ENCODE measurements around the gene CCDC116. TPM values are rescaled to one million over a fixed set of nuclear protein-coding genes. Genes with fewer than 3 reads are reported as not detected.

CCDC116 gene
- total and polyA plus RNA-seq, 10 of the 15 experiments (the other 5 are each of a cell fraction or from before 2014, with no cell fraction given) = 0.04 to 0.18 (median 0.04) TPM; not detected in 6

- no peaks in the 10 kb centered on the region for H3K9me3 ChIP-seq (replicated peaks; ENCODE audit: control insufficient read depth, insufficient read depth, low read length)
- peaks cover 7% of the 10 kb centered on the region for H4K20me1 ChIP-seq (ENCODE audit: control insufficient read depth, insufficient read depth)
- RAD21 ChIA-PET (ENCODE audit: unreplicated experiment) = no interaction called here
- POLR2A ChIA-PET = no interaction called here
- intact Hi-C loops (cut with micrococcal nuclease; ENCODE audit: unreplicated experiment) = no loop called here
- no peak overlapping the region for H3K9ac ChIP-seq (ENCODE audit: control insufficient read depth, insufficient read depth, low read length)
- WGBS (ENCODE audit: insufficient coverage, insufficient replicate concordance, low lambda C conversion rate, missing lambda C conversion rate) = 86% methylated on average over 23 of the region's 23 CpGs
- no peak overlapping the region for H3K4me3 ChIP-seq
- no peak overlapping the region for H3K27ac ChIP-seq (ENCODE audit: control insufficient read depth, insufficient read depth)
- peaks cover 9 to 27% of the 10 kb centered on the region in 2 experiments; a peak in 3 of 4 replicates for H3K36me3 ChIP-seq (ENCODE audit: control insufficient read depth in 2 of 2, insufficient read depth in 2 of 2, low read length in 1 of 2)
- no peak for TF ChIP-seq SIN3A (IDR thresholded peaks at IDR 0.05; ENCODE audit: low read depth, low read length)
- no peak for TF ChIP-seq NRF1 (conservative IDR thresholded peaks at IDR 0.05; ENCODE audit: low read depth, low read length)
- peak; percentile 9; the same call in 1 of the 2 replicates for TF ChIP-seq POLR2A (IDR thresholded peaks at IDR 0.05; ENCODE audit: low read depth, low read length)
- TF ChIP-seq POU2F2 (IDR thresholded peaks at IDR 0.05; ENCODE audit: borderline replicate concordance, low read depth, low read length) = no peak
- no peak for TF ChIP-seq HDAC6 (IDR thresholded peaks at IDR 0.05; ENCODE audit: unreplicated experiment)
- no peak for TF ChIP-seq WRNIP1 (IDR thresholded peaks at IDR 0.05; ENCODE audit: borderline replicate concordance, low read depth, low read length)
- SMC1A ChIA-PET (ENCODE audit: uncharacterized antibody, unreplicated experiment) = interaction anchor here (0.7 kb wide), 1 partner anchor 24 kb away, joined by 3 read pairs; no protein-coding TSS in a partner anchor
- H3K4me2 ChIP-seq (ENCODE audit: control insufficient read depth, insufficient read depth) = no peak overlapping the region
- BruUV-seq (replicated peaks) = no TSS peak
- peaks cover 3% of the 10 kb centered on the region; the same call in 1 of the 2 replicates for H3K4me1 ChIP-seq (ENCODE audit: control insufficient read depth, insufficient read depth, low read length)
- no peak for DNase-seq (ENCODE audit: low read depth, low spot score)
- peaks cover 10% of the 10 kb centered on the region for H3K79me2 ChIP-seq (ENCODE audit: control insufficient read depth, insufficient read depth, low read length)
- CTCF ChIA-PET = interaction anchor here (1.0 to 2.4 kb wide), 3 partner anchors 8 to 23 kb away, joined by 3 to 9 read pairs (median 7); no protein-coding TSS in a partner anchor
- ATAC-seq = no peak
- H2AFZ ChIP-seq (ENCODE audit: control insufficient read depth, low read depth, low read length) = no peak overlapping the region
- FAIRE-seq = no peak
- in situ Hi-C loops (cut with MboI) = no loop called here
- H3K27me3 ChIP-seq (replicated peaks in 1 of 2; ENCODE audit: control insufficient read depth in 2 of 2, insufficient read depth in 2 of 2, low read length in 1 of 2) = no peaks in the 10 kb centered on the region
Measured at GRCh38 chr22:21622919-21623647, 9.5 kb upstream of the CCDC116 start.

- TF ChIP-seq SPI1 (IDR thresholded peaks at IDR 0.05; ENCODE audit: borderline replicate concordance, insufficient read depth, low read depth, low read length) (no peak), POLR2A (IDR thresholded peaks at IDR 0.05; ENCODE audit: low read depth, low read length) (peak; percentile 53; the same call in 1 of the 2 replicates)
- Histone ChIP-seq H3K9ac (ENCODE audit: control insufficient read depth, insufficient read depth, low read length) (no peak overlapping the region), H3K27me3 (replicated peaks in 1 of 2; ENCODE audit: control insufficient read depth in 2 of 2, insufficient read depth in 2 of 2, low read length in 1 of 2) (no peaks in the 10 kb centered on the region), H3K4me2 (ENCODE audit: control insufficient read depth, insufficient read depth) (no peak overlapping the region), H3K79me2 (ENCODE audit: control insufficient read depth, insufficient read depth, low read length) (peaks cover 15% of the 10 kb centered on the region), H3K27ac (ENCODE audit: control insufficient read depth, insufficient read depth) (no peak overlapping the region), H3K4me3 (no peak overlapping the region), H3K36me3 (ENCODE audit: control insufficient read depth in 2 of 2, insufficient read depth in 2 of 2, low read length in 1 of 2) (peaks cover 11 to 29% of the 10 kb centered on the region in 2 experiments; a peak in 3 of 4 replicates), H4K20me1 (ENCODE audit: control insufficient read depth, insufficient read depth) (peaks cover 7% of the 10 kb centered on the region), H3K4me1 (ENCODE audit: control insufficient read depth, insufficient read depth, low read length) (peaks cover 7% of the 10 kb centered on the region; the same call in 1 of the 2 replicates), H3K9me3 (replicated peaks; ENCODE audit: control insufficient read depth, insufficient read depth, low read length) (no peaks in the 10 kb centered on the region), H2AFZ (ENCODE audit: control insufficient read depth, low read depth, low read length) (no peak overlapping the region)
- BruUV-seq (replicated peaks) = no TSS peak
- ChIA-PET RAD21 (ENCODE audit: unreplicated experiment) (no interaction called here), POLR2A (interaction anchor here (0.6 to 1.2 kb wide), 2 partner anchors 19 to 55 kb away, joined by 4 to 7 read pairs; partner anchors contain the start of gene SDF2L1), SMC1A (ENCODE audit: uncharacterized antibody, unreplicated experiment) (no interaction called here), CTCF (interaction anchor here (1.1 to 2.4 kb wide), 3 partner anchors 10 to 41 kb away, joined by 6 to 9 read pairs (median 7); no protein-coding TSS in a partner anchor)
- intact Hi-C loops (cut with micrococcal nuclease; ENCODE audit: unreplicated experiment) = no loop called here
- 84% methylated on average over 7 of the region's 7 CpGs for WGBS (ENCODE audit: insufficient coverage, insufficient replicate concordance, low lambda C conversion rate, missing lambda C conversion rate)
- DNase-seq (ENCODE audit: low read depth, low spot score) (no peak), FAIRE-seq (no peak), ATAC-seq (no peak)
- in situ Hi-C loops (cut with MboI) = no loop called here
Measured at GRCh38 chr22:21623648-21623970, 9.0 kb upstream of the CCDC116 start.
